ENCODE data around the gene ERC1. TPM values are rescaled to one million over a fixed set of nuclear protein-coding genes. Genes with fewer than 3 reads are reported as not detected.

Gene ERC1
- total and polyA plus RNA-seq, 9 of the 15 experiments (the other 6 are each of a cell fraction or from before 2014, with no cell fraction given), result 0.74 to 11.8 (median 4.8) TPM

- Histone ChIP-seq H3K4me3 (no peak overlapping the region), H4K20me1 (replicated peaks; ENCODE audit: control insufficient read depth, insufficient read depth, low read length) (no peaks in the 10 kb centered on the region), H3K4me2 (ENCODE audit: insufficient read depth, low read length) (no peak overlapping the region), H3K27me3 (ENCODE audit: control insufficient read depth in 2 of 2, insufficient read depth in 2 of 2, low read length in 2 of 2) (no peaks in the 10 kb centered on the region), H3K9me1 (ENCODE audit: control insufficient read depth, insufficient read depth, low read length) (no peaks in the 10 kb centered on the region), H3K36me3 (ENCODE audit: control insufficient read depth, insufficient read depth, low read length) (no peaks in the 10 kb centered on the region), H2AFZ (ENCODE audit: low read depth, low read length) (no peak overlapping the region), H3K9ac (ENCODE audit: insufficient read depth in 1 of 2, low read depth in 2 of 2, low read length in 2 of 2) (no peak overlapping the region), H3K27ac (ENCODE audit: extremely low read depth, low read depth, low read length) (no peak overlapping the region), H3K79me2 (ENCODE audit: control insufficient read depth, insufficient read depth, low read length) (peaks cover 7% of the 10 kb centered on the region; the same call in 2 of the 3 replicates), H3K9me3 (replicated peaks; ENCODE audit: control insufficient read depth, insufficient read depth, low read depth, low read length) (no peaks in the 10 kb centered on the region), H3K4me1 (replicated peaks in 1 of 2; ENCODE audit: control insufficient read depth in 2 of 2, insufficient read depth in 2 of 2, low read length in 2 of 2) (peaks cover 1 to 22% of the 10 kb centered on the region in 2 experiments; a peak in 4 of 5 replicates)
- intact Hi-C loops (cut with micrococcal nuclease) (no loop called here), in situ Hi-C loops (cut with MboI) (no loop called here)
- TF ChIP-seq MEF2A (IDR thresholded peaks at IDR 0.05; ENCODE audit: control insufficient read depth, low read depth, low read length), result no peak
- TF ChIP-seq ZNF436 (CRISPR knock-in tag; IDR thresholded peaks at IDR 0.05), result no peak
- TF ChIP-seq LCOR (CRISPR knock-in tag; IDR thresholded peaks at IDR 0.05), result no peak
- no peak for TF ChIP-seq ELF1 (tag; IDR thresholded peaks at IDR 0.05)
- TF ChIP-seq TBL1XR1 (IDR thresholded peaks at IDR 0.05; ENCODE audit: low read length in 2 of 2), result no peak
- no peak for TF ChIP-seq TCF15 (CRISPR knock-in tag; IDR thresholded peaks at IDR 0.05)
- TF ChIP-seq NEUROD1 (IDR thresholded peaks at IDR 0.05; ENCODE audit: borderline replicate concordance, low read depth, low read length, partially characterized antibody), result no peak
- no peak for TF ChIP-seq ARHGAP35 (IDR thresholded peaks at IDR 0.05; ENCODE audit: partially characterized antibody)
- TF ChIP-seq FOSL1 (tag; conservative IDR thresholded peaks at IDR 0.05), result no peak
- WGBS (ENCODE audit: insufficient coverage, low coverage, missing lambda C conversion rate), result 27% methylated on average over 4 of the region's 4 CpGs
- FAIRE-seq (no peak), ATAC-seq (no peak), DNase-seq (ENCODE audit: extremely low read depth in 1 of 4, low spot score in 3 of 4) (no peak)
- ChIA-PET POLR2A (no interaction called here), CTCF (ENCODE audit: low intra/inter-chr PET ratio) (no interaction called here)
- no TSS peak for BruUV-seq (replicated peaks)
Observed at GRCh38 chr12:1527789-1528188, 536.8 kb downstream of the ERC1 start.

Data from K562 (cell line).